B cell (primary cell): ENCODE results near the gene MAN2B1. TPM values are rescaled to one million over a fixed set of nuclear protein-coding genes. Genes with fewer than 3 reads are reported as not detected.

Experiments
- ATAC-seq: fragments of 200-7000 bp; cut with Tn5 transposase; one replicate; pipeline ENCODE4 v1.10.0; 2021; ENCODE audit warnings: low read depth, mild to moderate bottlenecking, moderate number of reproducible peaks, moderate library complexity
- CTCF ChIA-PET: fragments of 350-600 bp; sonication (Branson Sonifier 250); formaldehyde crosslinking; loops from one replicate; lab custom pipeline; 2021; ENCODE audit warnings: antibody characterized with exemption, inconsistent platforms; lab: Charles Lee
- POLR2A ChIA-PET: fragments of 350-600 bp; sonication (Branson Sonifier 250); formaldehyde crosslinking; loops from one replicate; lab custom pipeline; 2021; ENCODE audit warnings: antibody characterized with exemption; lab: Charles Lee
- DNase-seq: peaks from one replicate; pipeline ENCODE4 v3.0.0; 2013
- H2AFZ ChIP-seq: 2 replicates; pipeline ENCODE4 v1.6.1; 2012; ENCODE audit warnings: mild to moderate bottlenecking, low read depth, low read length; ENCODE audit not compliant: insufficient read depth, poor library complexity, severe bottlenecking
- H3K27ac ChIP-seq, 2 donors: 1 replicate in 1 of 2; 2 replicates in 1 of 2; pipeline ENCODE4 v1.5.1; 2012 to 2013; ENCODE audit warnings: low read length in 2 of 2, mild to moderate bottlenecking in 2 of 2, moderate library complexity in 1 of 2
- H3K27me3 ChIP-seq, 4 experiments: fragments of 200-600 bp in 1 of 4; sonication (generic) in 1 of 4; replicated peaks in 1 of 4; 1 replicate in 2 of 4; 2 replicates in 2 of 4; pipeline versions ENCODE4 v1.6.1 to v1.7.0; 2013 to 2016; ENCODE audit warnings: low read length in 3 of 4, mild to moderate bottlenecking in 2 of 4, mixed read lengths in 1 of 4, moderate library complexity in 1 of 4; ENCODE audit not compliant: insufficient read depth in 4 of 4, control insufficient read depth in 3 of 4; ENCODE audit errors: control extremely low read depth in 1 of 4
- H3K36me3 ChIP-seq, 2 experiments: replicated peaks in 1 of 2; 1 replicate in 1 of 2; 2 replicates in 1 of 2; pipeline versions ENCODE4 v1.6.1 to v1.7.1; 2013; ENCODE audit warnings: low read length in 1 of 2; ENCODE audit not compliant: insufficient read depth in 2 of 2, control insufficient read depth in 1 of 2; ENCODE audit errors: control extremely low read depth in 1 of 2, extremely low read depth in 1 of 2
- H3K4me1 ChIP-seq, 2 donors: fragments of 200-600 bp in 1 of 2; sonication (generic) in 1 of 2; 1 replicate in 1 of 2; 2 replicates in 1 of 2; pipeline versions ENCODE4 v1.5.1 to v1.6.1; 2013 to 2017; ENCODE audit warnings: low read length in 2 of 2; ENCODE audit not compliant: control insufficient read depth in 2 of 2, insufficient read depth in 2 of 2
- H3K4me2 ChIP-seq: replicated peaks from 2 replicates; pipeline ENCODE3; 2012; ENCODE audit warnings: mild to moderate bottlenecking, low read depth, low read length; ENCODE audit not compliant: poor library complexity, severe bottlenecking
- H3K4me3 ChIP-seq, 5 experiments: fragments of 200-600 bp in 1 of 5; sonication (generic) in 1 of 5; 1 replicate in 3 of 5; 2 replicates in 2 of 5; pipeline versions ENCODE4 v1.5.1 to v1.7.0; 2011 to 2016; ENCODE audit warnings: low read length in 4 of 5, mild to moderate bottlenecking in 4 of 5, low read depth in 2 of 5, control low read depth in 1 of 5, moderate library complexity in 1 of 5; ENCODE audit not compliant: insufficient read depth in 1 of 5; ENCODE audit errors: control extremely low read depth in 1 of 5, extremely low read depth in 1 of 5
- H3K79me2 ChIP-seq: fragments of 200-600 bp; sonication (generic); one replicate; pipeline ENCODE4 v1.6.0; 2016; ENCODE audit warnings: low read length; ENCODE audit not compliant: control insufficient read depth, insufficient read depth
- H3K9ac ChIP-seq: fragments of 200-600 bp; sonication (generic); 2 replicates; pipeline ENCODE4 v1.6.1; 2017; ENCODE audit warnings: mild to moderate bottlenecking, low read length, moderate library complexity
- H3K9me3 ChIP-seq, 3 donors: one replicate each; pipeline versions ENCODE4 v1.6.1 to v1.7.1; 2013; ENCODE audit warnings: low read length in 2 of 3; ENCODE audit not compliant: control insufficient read depth in 2 of 3, insufficient read depth in 1 of 3; ENCODE audit errors: control extremely low read depth in 1 of 3
- H4K20me1 ChIP-seq: 2 replicates; pipeline ENCODE4 v1.6.0; 2012; ENCODE audit warnings: mild to moderate bottlenecking, low read length; ENCODE audit not compliant: insufficient read depth, control insufficient read depth, poor library complexity, severe bottlenecking
- H3K27ac Mint-ChIP-seq: one replicate; pipeline ENCODE4 v1.8.0; 2021; ENCODE audit warnings: mixed read lengths
- H3K27me3 Mint-ChIP-seq: one replicate; pipeline ENCODE4 v1.8.0; 2021; ENCODE audit warnings: mixed read lengths
- H3K4me1 Mint-ChIP-seq: one replicate; pipeline ENCODE4 v1.8.0; 2021; ENCODE audit warnings: mixed read lengths
- H3K4me3 Mint-ChIP-seq: one replicate; pipeline ENCODE4 v1.8.0; 2021; ENCODE audit warnings: mixed read lengths
- H3K9me3 Mint-ChIP-seq: one replicate; pipeline ENCODE4 v1.8.0; 2022; ENCODE audit warnings: mixed read lengths; ENCODE audit not compliant: insufficient read depth
- CTCF ChIP-seq: fragments of 200-600 bp; IDR thresholded peaks from one replicate; pipeline ENCODE4 v1.8.0; 2022; ENCODE audit warnings: antibody characterized with exemption, mild to moderate bottlenecking
- EZH2 ChIP-seq: IDR thresholded peaks from 2 replicates; pipeline ENCODE4 v1.6.1; 2012; ENCODE audit warnings: borderline replicate concordance, low read depth, mild to moderate bottlenecking, moderate library complexity, low read length; ENCODE audit not compliant: insufficient read depth, poor library complexity, severe bottlenecking
- WGBS: methylation state at CpG from one replicate; pipeline ENCODE4 v1.1.5; 2013; ENCODE audit warnings: missing lambda C conversion rate; ENCODE audit not compliant: insufficient coverage; 5-methylcytosine and 5-hydroxymethylcytosine counted together
- intact Hi-C: fragments of 100-400 bp; cut with micrococcal nuclease; formaldehyde crosslinking; loops from one replicate; pipeline ENCODE4 v1.10.0; 2022
- polyA plus RNA-seq: library from polyadenylated mRNA; depleted of rRNA; stranded (reverse); fragments of >200 nt; gene quantifications from 2 replicates; pipeline ENCODE4 v1.2.3, GENCODE V29; 2012
- total RNA-seq, 2 donors: library from RNA; stranded (reverse); fragments of 120-200 nt in 1 of 2; gene quantifications; 1 replicate in 1 of 2; 2 replicates in 1 of 2; pipeline versions ENCODE4 v1.2.3 to v1.2.4, GENCODE V29; 2013 to 2022

Gene MAN2B1
- total and polyA plus RNA-seq, 2 donors (not counting 1 experiment from before 2014, with no cell fraction given) = 183 to 256 TPM

GRCh38 chr19:12603714-12604113, 62.8 kb downstream of the MAN2B1 start:
- Histone ChIP-seq H4K20me1 (no peaks in the 10 kb centered on the region), H3K27ac (peak overlapping the region in 1 of 2 donors; percentile 48), H3K27me3 (no peaks in the 10 kb centered on the region), H3K4me3 (no peak overlapping the region), H3K36me3 (peaks cover 7 to 41% of the 10 kb centered on the region in 2 experiments), H3K9me3 (peaks cover 0 to 3% (median 0%) of the 10 kb centered on the region in 3 donors), H3K4me2 (no peak overlapping the region), H2AFZ (no peak overlapping the region), H3K79me2 (peaks cover 74% of the 10 kb centered on the region), H3K4me1 (peaks cover 18 to 25% of the 10 kb centered on the region in 2 donors), H3K9ac (no peak overlapping the region)
- peaks cover 20% of the 10 kb centered on the region for H3K4me1 Mint-ChIP-seq
- intact Hi-C loops = no loop called here
- ChIA-PET CTCF (interaction anchor here (1.0 to 1.9 kb wide), 2 partner anchors 11 to 36 kb away, joined by 4 to 7 read pairs; no protein-coding TSS in a partner anchor), POLR2A (interaction anchor here (0.9 kb wide), 1 partner anchor 11 kb away, joined by 3 read pairs; no protein-coding TSS in a partner anchor)
- TF ChIP-seq CTCF = no peak
- DNase-seq (peak; percentile 48), ATAC-seq (peak; percentile 33)
- WGBS = no CpG with 5 or more reads among the region's 1 CpG
- H3K27ac Mint-ChIP-seq = peak overlapping the region; percentile 32
- H3K4me3 Mint-ChIP-seq = no peak overlapping the region
- no peaks in the 10 kb centered on the region for H3K27me3 Mint-ChIP-seq
- H3K9me3 Mint-ChIP-seq = no peaks in the 10 kb centered on the region

DNA sequence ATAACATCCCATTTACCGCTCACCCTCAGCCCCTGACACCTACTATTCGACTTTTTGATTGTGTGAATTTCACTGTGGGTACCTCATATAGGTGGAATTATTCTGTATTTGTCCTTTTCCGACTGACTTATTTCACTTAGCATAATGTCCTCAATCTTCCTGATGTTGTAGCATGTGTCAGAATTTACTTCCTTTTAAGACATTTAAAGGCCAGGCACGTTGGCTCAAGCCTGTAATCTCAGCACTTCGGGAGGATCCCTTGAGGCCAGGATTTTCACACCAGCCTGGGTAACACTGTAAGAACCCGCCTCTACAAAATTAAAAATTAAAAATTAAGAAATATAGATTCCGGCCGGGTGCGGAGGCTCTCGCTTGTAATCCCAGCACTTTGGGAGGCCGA, 68.9 kb downstream of the MAN2B1 start:
- Mint-ChIP-seq H3K4me1 (no peaks in the 10 kb centered on the region), H3K9me3 (no peaks in the 10 kb centered on the region), H3K27ac (no peak overlapping the region), H3K27me3 (no peaks in the 10 kb centered on the region), H3K4me3 (no peak overlapping the region)
- ChIA-PET CTCF (no interaction called here), POLR2A (no interaction called here)
- DNase-seq (no peak), ATAC-seq (no peak)
- Histone ChIP-seq H3K79me2 (peaks cover 60% of the 10 kb centered on the region), H3K9ac (no peak overlapping the region), H3K36me3 (peaks cover 4 to 30% of the 10 kb centered on the region in 2 experiments), H3K9me3 (no peaks in the 10 kb centered on the region), H3K4me1 (no peaks in the 10 kb centered on the region), H3K4me3 (no peak overlapping the region), H3K27me3 (no peaks in the 10 kb centered on the region), H3K4me2 (no peak overlapping the region), H4K20me1 (peaks cover 13% of the 10 kb centered on the region), H2AFZ (no peak overlapping the region), H3K27ac (no peak overlapping the region)
- WGBS = no CpG with 5 or more reads among the region's 11 CpGs
- intact Hi-C loops = no loop called here
- no peak for TF ChIP-seq CTCF
- TF ChIP-seq EZH2 = no peak
